Activated CD8-positive, alpha-beta memory T cell treated with anti-CD3 and anti-CD28 coated beads, Interleukin-2, amount 10 ng/mL, durations not matched to agents 7 days and 5 days (primary cell): ENCODE measurements around the gene CCHCR1. TPM values are rescaled to one million over a fixed set of nuclear protein-coding genes. Genes with fewer than 3 reads are reported as not detected.
"Not testable (repeated sequence)": the region's sequence is repeated elsewhere in the genome, so short reads cannot be mapped to it uniquely, and the experiment has no call there.

Experiments used
- ATAC-seq: fragments of 150-1000 bp; cut with Tn5 transposase; one replicate; pipeline ENCODE4 v1.10.0; 2021; ENCODE audit warnings: moderate library complexity
- CTCF ChIA-PET: fragments of 350-600 bp; sonication (Branson Sonifier 250); formaldehyde crosslinking; loops from one replicate; lab custom pipeline; 2021; ENCODE audit warnings: antibody characterized with exemption; lab: Charles Lee
- DNase-seq: peaks from one replicate; pipeline ENCODE4 v3.0.0-alpha.2; 2020
- H3K27ac Mint-ChIP-seq: one replicate; pipeline ENCODE4 v1.8.0; 2021; ENCODE audit warnings: mild to moderate bottlenecking, mixed read lengths
- H3K27me3 Mint-ChIP-seq: one replicate; pipeline ENCODE4 v1.8.0; 2021; ENCODE audit warnings: mixed read lengths
- H3K36me3 Mint-ChIP-seq: one replicate; pipeline ENCODE4 v1.8.0; 2021; ENCODE audit warnings: mild to moderate bottlenecking, mixed read lengths
- H3K4me1 Mint-ChIP-seq: one replicate; pipeline ENCODE4 v1.8.0; 2021; ENCODE audit warnings: mixed read lengths
- H3K4me3 Mint-ChIP-seq: one replicate; pipeline ENCODE4 v1.8.0; 2021; ENCODE audit warnings: mild to moderate bottlenecking, moderate library complexity, mixed read lengths
- H3K9me3 Mint-ChIP-seq: one replicate; pipeline ENCODE4 v1.8.0; 2022; ENCODE audit warnings: low read depth, mixed read lengths
- total RNA-seq, 2 experiments: library from RNA; stranded (reverse); gene quantifications; one replicate each; pipeline ENCODE4 v1.2.3, GENCODE V29; 2021

CCHCR1 gene
- total RNA-seq, 2 experiments from 2014 or later, result 48.3 to 57.9 TPM

GRCh38 chr6:31165064-31165832 is 7.6 kb upstream of the CCHCR1 start:
- ATAC-seq, DNase-seq, CTCF ChIA-PET, H3K9me3 Mint-ChIP-seq, H3K27me3 Mint-ChIP-seq, H3K4me3 Mint-ChIP-seq: not testable (repeated sequence)
- Mint-ChIP-seq H3K27ac (peak overlapping the region; percentile 7), H3K36me3 (peaks cover 28% of the 10 kb centered on the region), H3K4me1 (peaks cover 24% of the 10 kb centered on the region)

GRCh38 chr6:31164475-31165063 is 7.0 kb upstream of the CCHCR1 start:
- H3K27me3 Mint-ChIP-seq, CTCF ChIA-PET, DNase-seq, H3K4me3 Mint-ChIP-seq, ATAC-seq, H3K9me3 Mint-ChIP-seq: not testable (repeated sequence)
- Mint-ChIP-seq H3K4me1 (peaks cover 30% of the 10 kb centered on the region), H3K27ac (peak overlapping the region; percentile 7), H3K36me3 (peaks cover 33% of the 10 kb centered on the region)

- no peak for ATAC-seq
- Mint-ChIP-seq H3K4me1 (peaks cover 32% of the 10 kb centered on the region), H3K36me3 (peaks cover 39% of the 10 kb centered on the region), H3K9me3 (no peaks in the 10 kb centered on the region), H3K27ac (no peak overlapping the region), H3K27me3 (no peaks in the 10 kb centered on the region), H3K4me3 (no peak overlapping the region)
- DNase-seq, result no peak
- CTCF ChIA-PET, result no interaction called here
These were observed 6.3 kb upstream of the CCHCR1 start for GRCh38 chr6:31163922-31164321.

GRCh38 chr6:31162463-31163165 is 5.0 kb upstream of the CCHCR1 start:
- no peaks in the 10 kb centered on the region for H3K27me3 Mint-ChIP-seq
- H3K9me3 Mint-ChIP-seq, result no peaks in the 10 kb centered on the region
- peaks cover 34% of the 10 kb centered on the region for H3K4me1 Mint-ChIP-seq
- H3K4me3 Mint-ChIP-seq, result no peak overlapping the region
- no peak overlapping the region for H3K27ac Mint-ChIP-seq
- DNase-seq, result no peak
- CTCF ChIA-PET, result interaction anchor here (1.0 kb wide), 1 partner anchor 30 kb away, joined by 3 read pairs; no protein-coding TSS in a partner anchor
- no peak for ATAC-seq
- peaks cover 43% of the 10 kb centered on the region for H3K36me3 Mint-ChIP-seq

GRCh38 chr6:31161216-31162126 is 3.9 kb upstream of the CCHCR1 start:
- no peak for ATAC-seq
- Mint-ChIP-seq H3K4me3 (peak overlapping the region; percentile 15), H3K27ac (no peak overlapping the region)

GRCh38 chr6:31158863-31159855 is 1.6 kb upstream of the CCHCR1 start:
- DNase-seq (peak; percentile 63), ATAC-seq (peak; percentile 17)
- peaks cover 44% of the 10 kb centered on the region for H3K4me1 Mint-ChIP-seq
- H3K27me3 Mint-ChIP-seq, result no peaks in the 10 kb centered on the region
- peak overlapping the region; percentile 84 for H3K27ac Mint-ChIP-seq
- peak overlapping the region; percentile 99 for H3K4me3 Mint-ChIP-seq
- H3K36me3 Mint-ChIP-seq, result peaks cover 50% of the 10 kb centered on the region
- CTCF ChIA-PET, result interaction anchor here (0.7 to 3.5 kb wide), 10 partner anchors 10 to 283 kb away, joined by 3 to 21 read pairs (median 4); no protein-coding TSS in a partner anchor
- no peaks in the 10 kb centered on the region for H3K9me3 Mint-ChIP-seq

More at GRCh38 chr6:31161216-31162126, 3.9 kb upstream of the CCHCR1 start:
- Mint-ChIP-seq H3K4me1 (peaks cover 42% of the 10 kb centered on the region), H3K27me3 (no peaks in the 10 kb centered on the region), H3K9me3 (no peaks in the 10 kb centered on the region), H3K36me3 (peaks cover 41% of the 10 kb centered on the region)
- no peak for DNase-seq
- CTCF ChIA-PET, result interaction anchor here (1.0 to 3.5 kb wide), 2 partner anchors 31 to 206 kb away, joined by 3 to 21 read pairs; no protein-coding TSS in a partner anchor

- Mint-ChIP-seq H3K4me3 (peak within 1 kb of the TSS; percentile 99), H3K9me3 (no peaks in the 10 kb centered on the region), H3K36me3 (peaks cover 47% of the 10 kb centered on the region), H3K27me3 (no peaks in the 10 kb centered on the region), H3K4me1 (peaks cover 42% of the 10 kb centered on the region), H3K27ac (peak within 1 kb of the TSS; percentile 84)
- DNase-seq, result peak; percentile 100
- CTCF ChIA-PET, result interaction anchor here (0.7 to 3.5 kb wide), 9 partner anchors 11 to 284 kb away, joined by 3 to 21 read pairs (median 5); no protein-coding TSS in a partner anchor
- ATAC-seq, result peak; percentile 92
These were observed 699 bp upstream of the CCHCR1 start, which contains the start of gene TCF19 for GRCh38 chr6:31158140-31158862. Gene TCF19, plus strand, starts transcription at chr6:31158589. Its CDS starts 881 bp downstream, at chr6:31159470.

GRCh38 chr6:31156641-31157040 is 961 bp downstream of the CCHCR1 start:
- peaks cover 32% of the 10 kb centered on the region for H3K36me3 Mint-ChIP-seq
- peaks cover 30% of the 10 kb centered on the region for H3K4me1 Mint-ChIP-seq
- no peaks in the 10 kb centered on the region for H3K9me3 Mint-ChIP-seq
- ATAC-seq (no peak), DNase-seq (no peak)
- H3K27me3 Mint-ChIP-seq, result no peaks in the 10 kb centered on the region
- H3K27ac Mint-ChIP-seq, result no peak overlapping the region
- H3K4me3 Mint-ChIP-seq, result peak overlapping the region; percentile 99
- CTCF ChIA-PET, result interaction anchor here (1.0 kb wide), 1 partner anchor 36 kb away, joined by 3 read pairs; no protein-coding TSS in a partner anchor

- H3K27ac Mint-ChIP-seq, result no peak overlapping the region
- H3K4me3 Mint-ChIP-seq, result no peak overlapping the region
- DNase-seq (no peak), ATAC-seq (no peak)
- peaks cover 21% of the 10 kb centered on the region for H3K36me3 Mint-ChIP-seq
- CTCF ChIA-PET, result interaction anchor here (1.2 kb wide), 1 partner anchor 213 kb away, joined by 4 read pairs; no protein-coding TSS in a partner anchor
- H3K9me3 Mint-ChIP-seq, result no peaks in the 10 kb centered on the region
- peaks cover 13% of the 10 kb centered on the region for H3K4me1 Mint-ChIP-seq
- no peaks in the 10 kb centered on the region for H3K27me3 Mint-ChIP-seq
These were observed 3.2 kb downstream of the CCHCR1 start for GRCh38 chr6:31154436-31154835.

- ATAC-seq (no peak), DNase-seq (no peak)
- Mint-ChIP-seq H3K4me1 (peaks cover 15% of the 10 kb centered on the region), H3K9me3 (no peaks in the 10 kb centered on the region), H3K27ac (no peak overlapping the region), H3K4me3 (no peak overlapping the region), H3K36me3 (peaks cover 14% of the 10 kb centered on the region), H3K27me3 (no peaks in the 10 kb centered on the region)
- CTCF ChIA-PET, result interaction anchor here (0.8 to 1.0 kb wide), 2 partner anchors 15 to 24 kb away, joined by 3 read pairs; no protein-coding TSS in a partner anchor
These were observed 4.8 kb downstream of the CCHCR1 start for GRCh38 chr6:31152781-31153180.
